ENCODE data around the gene USP49.

DNA sequence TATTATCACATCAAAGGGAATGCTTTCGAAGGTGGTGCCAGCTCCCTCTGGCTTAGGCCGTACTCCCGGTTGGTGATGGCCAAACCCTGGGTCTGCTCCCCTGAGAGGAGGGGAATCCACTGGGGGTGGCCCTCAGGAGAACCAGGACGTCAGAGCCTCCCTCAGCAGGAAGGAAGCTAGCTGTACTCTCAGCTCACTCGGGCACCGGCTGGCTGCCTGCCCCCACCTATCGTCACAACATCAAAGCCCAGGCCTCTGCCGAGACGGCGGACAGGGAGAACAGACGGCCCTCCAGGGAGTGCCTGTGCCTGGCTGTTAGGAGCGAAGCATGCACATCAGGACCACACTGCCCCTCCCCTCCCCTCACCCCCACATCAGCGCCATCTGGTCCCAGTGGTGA, 138.8 kb downstream of the USP49 start:
- TF ChIP-seq, protein P1, sequence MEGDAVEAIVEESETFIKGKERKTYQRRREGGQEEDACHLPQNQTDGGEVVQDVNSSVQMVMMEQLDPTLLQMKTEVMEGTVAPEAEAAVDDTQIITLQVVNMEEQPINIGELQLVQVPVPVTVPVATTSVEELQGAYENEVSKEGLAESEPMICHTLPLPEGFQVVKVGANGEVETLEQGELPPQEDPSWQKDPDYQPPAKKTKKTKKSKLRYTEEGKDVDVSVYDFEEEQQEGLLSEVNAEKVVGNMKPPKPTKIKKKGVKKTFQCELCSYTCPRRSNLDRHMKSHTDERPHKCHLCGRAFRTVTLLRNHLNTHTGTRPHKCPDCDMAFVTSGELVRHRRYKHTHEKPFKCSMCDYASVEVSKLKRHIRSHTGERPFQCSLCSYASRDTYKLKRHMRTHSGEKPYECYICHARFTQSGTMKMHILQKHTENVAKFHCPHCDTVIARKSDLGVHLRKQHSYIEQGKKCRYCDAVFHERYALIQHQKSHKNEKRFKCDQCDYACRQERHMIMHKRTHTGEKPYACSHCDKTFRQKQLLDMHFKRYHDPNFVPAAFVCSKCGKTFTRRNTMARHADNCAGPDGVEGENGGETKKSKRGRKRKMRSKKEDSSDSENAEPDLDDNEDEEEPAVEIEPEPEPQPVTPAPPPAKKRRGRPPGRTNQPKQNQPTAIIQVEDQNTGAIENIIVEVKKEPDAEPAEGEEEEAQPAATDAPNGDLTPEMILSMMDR (IDR thresholded peaks at IDR 0.05; ENCODE audit: insufficient read depth, low read length), result no peak
- TF ChIP-seq POLR2AphosphoS5 (IDR thresholded peaks at IDR 0.05; ENCODE audit: low read depth), result no peak
- TF ChIP-seq GABPA (IDR thresholded peaks at IDR 0.05; ENCODE audit: low read depth), result no peak
- TF ChIP-seq, protein P2, sequence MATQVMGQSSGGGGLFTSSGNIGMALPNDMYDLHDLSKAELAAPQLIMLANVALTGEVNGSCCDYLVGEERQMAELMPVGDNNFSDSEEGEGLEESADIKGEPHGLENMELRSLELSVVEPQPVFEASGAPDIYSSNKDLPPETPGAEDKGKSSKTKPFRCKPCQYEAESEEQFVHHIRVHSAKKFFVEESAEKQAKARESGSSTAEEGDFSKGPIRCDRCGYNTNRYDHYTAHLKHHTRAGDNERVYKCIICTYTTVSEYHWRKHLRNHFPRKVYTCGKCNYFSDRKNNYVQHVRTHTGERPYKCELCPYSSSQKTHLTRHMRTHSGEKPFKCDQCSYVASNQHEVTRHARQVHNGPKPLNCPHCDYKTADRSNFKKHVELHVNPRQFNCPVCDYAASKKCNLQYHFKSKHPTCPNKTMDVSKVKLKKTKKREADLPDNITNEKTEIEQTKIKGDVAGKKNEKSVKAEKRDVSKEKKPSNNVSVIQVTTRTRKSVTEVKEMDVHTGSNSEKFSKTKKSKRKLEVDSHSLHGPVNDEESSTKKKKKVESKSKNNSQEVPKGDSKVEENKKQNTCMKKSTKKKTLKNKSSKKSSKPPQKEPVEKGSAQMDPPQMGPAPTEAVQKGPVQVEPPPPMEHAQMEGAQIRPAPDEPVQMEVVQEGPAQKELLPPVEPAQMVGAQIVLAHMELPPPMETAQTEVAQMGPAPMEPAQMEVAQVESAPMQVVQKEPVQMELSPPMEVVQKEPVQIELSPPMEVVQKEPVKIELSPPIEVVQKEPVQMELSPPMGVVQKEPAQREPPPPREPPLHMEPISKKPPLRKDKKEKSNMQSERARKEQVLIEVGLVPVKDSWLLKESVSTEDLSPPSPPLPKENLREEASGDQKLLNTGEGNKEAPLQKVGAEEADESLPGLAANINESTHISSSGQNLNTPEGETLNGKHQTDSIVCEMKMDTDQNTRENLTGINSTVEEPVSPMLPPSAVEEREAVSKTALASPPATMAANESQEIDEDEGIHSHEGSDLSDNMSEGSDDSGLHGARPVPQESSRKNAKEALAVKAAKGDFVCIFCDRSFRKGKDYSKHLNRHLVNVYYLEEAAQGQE (IDR thresholded peaks at IDR 0.05; ENCODE audit: insufficient replicate concordance, low read depth), result no peak
- no peak for TF ChIP-seq SPI1 (IDR thresholded peaks at IDR 0.05; ENCODE audit: borderline replicate concordance, low read depth)
